Fibroblast of pulmonary artery (primary cell): ENCODE results near the gene RACK1.

Experiments
- DNase-seq: peaks from one replicate; pipeline ENCODE4 v3.0.0-alpha.2; 2010; ENCODE audit warnings: low read depth
- H3K4me3 ChIP-seq: replicated peaks from 2 replicates; pipeline ENCODE4 v1.5.1; 2011; ENCODE audit warnings: low read depth, mild to moderate bottlenecking, control low read depth, low read length, moderate library complexity
- TF ChIP-seq, protein P1 (sequence below): IDR thresholded peaks from 2 replicates; pipeline ENCODE4 v1.5.1; 2011; ENCODE audit warnings: mild to moderate bottlenecking, control low read depth, low read length, inconsistent platforms; ENCODE audit errors: missing control alignments

The RACK1 gene

GRCh38 chr5:181221792-181222629 is 21.7 kb downstream of the RACK1 start:
- peak; percentile 92 for DNase-seq
- H3K4me3 ChIP-seq, result peak overlapping the region; percentile 89
- TF ChIP-seq, protein P1, sequence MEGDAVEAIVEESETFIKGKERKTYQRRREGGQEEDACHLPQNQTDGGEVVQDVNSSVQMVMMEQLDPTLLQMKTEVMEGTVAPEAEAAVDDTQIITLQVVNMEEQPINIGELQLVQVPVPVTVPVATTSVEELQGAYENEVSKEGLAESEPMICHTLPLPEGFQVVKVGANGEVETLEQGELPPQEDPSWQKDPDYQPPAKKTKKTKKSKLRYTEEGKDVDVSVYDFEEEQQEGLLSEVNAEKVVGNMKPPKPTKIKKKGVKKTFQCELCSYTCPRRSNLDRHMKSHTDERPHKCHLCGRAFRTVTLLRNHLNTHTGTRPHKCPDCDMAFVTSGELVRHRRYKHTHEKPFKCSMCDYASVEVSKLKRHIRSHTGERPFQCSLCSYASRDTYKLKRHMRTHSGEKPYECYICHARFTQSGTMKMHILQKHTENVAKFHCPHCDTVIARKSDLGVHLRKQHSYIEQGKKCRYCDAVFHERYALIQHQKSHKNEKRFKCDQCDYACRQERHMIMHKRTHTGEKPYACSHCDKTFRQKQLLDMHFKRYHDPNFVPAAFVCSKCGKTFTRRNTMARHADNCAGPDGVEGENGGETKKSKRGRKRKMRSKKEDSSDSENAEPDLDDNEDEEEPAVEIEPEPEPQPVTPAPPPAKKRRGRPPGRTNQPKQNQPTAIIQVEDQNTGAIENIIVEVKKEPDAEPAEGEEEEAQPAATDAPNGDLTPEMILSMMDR, result no peak

- peak overlapping the region; percentile 89 for H3K4me3 ChIP-seq
- no peak for DNase-seq
- TF ChIP-seq, protein P1, result no peak
Observed at GRCh38 chr5:181221105-181221791, 22.5 kb downstream of the RACK1 start.

- H3K4me3 ChIP-seq, result no peak overlapping the region
- TF ChIP-seq, protein P1, result no peak
- no peak for DNase-seq
Observed at GRCh38 chr5:181220178-181220515, 23.6 kb downstream of the RACK1 start.

DNA sequence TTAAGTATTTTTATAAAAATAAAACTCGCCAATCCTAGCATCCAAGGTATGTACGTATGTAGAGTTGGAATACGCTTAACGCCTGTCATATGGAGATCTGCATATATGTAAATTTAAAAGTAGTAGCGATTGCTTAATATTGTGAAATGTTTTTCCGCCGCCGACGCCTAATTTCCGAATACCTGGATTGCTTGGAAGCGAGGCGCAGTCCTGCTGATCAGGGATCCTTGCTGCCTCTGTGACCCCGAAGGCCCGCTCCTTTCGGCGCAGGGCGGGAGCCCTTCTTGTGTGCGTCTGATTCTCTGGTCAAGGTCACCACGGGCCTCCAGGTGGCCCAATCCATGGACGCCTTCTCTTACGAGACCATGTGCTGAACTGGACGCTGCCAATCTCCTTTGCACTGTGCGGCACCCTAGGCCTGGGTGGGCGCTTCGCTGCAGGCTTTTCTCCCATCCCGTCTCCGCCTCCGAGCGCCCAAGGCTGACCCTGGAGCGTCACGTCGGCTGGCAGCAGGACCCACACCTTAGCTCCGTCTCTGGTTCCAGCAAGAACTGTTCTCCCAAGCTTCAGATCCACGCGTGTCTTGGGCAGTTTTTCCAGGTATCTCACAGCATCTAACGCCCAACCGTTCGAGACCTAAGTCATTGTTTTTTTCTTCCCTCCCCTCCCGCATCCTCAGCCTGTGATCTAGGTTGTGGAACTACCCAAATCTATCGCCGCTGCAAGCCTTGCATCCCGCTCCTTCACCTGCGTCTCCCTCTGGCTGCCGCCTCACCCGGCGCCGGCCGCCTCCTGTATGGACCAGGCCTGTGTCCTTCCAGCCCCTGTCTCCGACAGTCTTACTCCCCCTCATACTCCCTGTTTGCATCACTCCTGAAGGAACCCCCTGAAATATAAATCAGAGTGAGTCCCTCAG is 24.2 kb downstream of the RACK1 start:
- TF ChIP-seq, protein P1, result no peak
- DNase-seq, result no peak
- no peak overlapping the region for H3K4me3 ChIP-seq

GRCh38 chr5:181218795-181219124 is 24.9 kb downstream of the RACK1 start:
- no peak for DNase-seq
- H3K4me3 ChIP-seq, result peak overlapping the region; percentile 44
- TF ChIP-seq, protein P1, result no peak

DNA sequence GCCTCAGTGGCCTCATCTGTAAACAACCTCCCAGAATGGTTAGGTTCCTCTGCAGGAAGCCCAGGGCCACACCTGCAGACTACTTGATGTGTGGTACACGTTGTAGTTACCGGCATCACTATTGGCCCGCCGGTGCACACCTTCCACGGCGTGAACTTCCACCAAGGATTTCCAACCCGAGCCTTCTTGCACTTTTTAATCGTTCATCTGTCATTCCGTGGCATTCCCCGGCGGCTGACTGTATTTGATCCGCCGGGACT is 26.0 kb downstream of the RACK1 start:
- no peak for DNase-seq
- H3K4me3 ChIP-seq, result peak overlapping the region; percentile 45
- TF ChIP-seq, protein P1, result no peak
